ENCODE data around the gene CENPM.

The CENPM gene

DNA sequence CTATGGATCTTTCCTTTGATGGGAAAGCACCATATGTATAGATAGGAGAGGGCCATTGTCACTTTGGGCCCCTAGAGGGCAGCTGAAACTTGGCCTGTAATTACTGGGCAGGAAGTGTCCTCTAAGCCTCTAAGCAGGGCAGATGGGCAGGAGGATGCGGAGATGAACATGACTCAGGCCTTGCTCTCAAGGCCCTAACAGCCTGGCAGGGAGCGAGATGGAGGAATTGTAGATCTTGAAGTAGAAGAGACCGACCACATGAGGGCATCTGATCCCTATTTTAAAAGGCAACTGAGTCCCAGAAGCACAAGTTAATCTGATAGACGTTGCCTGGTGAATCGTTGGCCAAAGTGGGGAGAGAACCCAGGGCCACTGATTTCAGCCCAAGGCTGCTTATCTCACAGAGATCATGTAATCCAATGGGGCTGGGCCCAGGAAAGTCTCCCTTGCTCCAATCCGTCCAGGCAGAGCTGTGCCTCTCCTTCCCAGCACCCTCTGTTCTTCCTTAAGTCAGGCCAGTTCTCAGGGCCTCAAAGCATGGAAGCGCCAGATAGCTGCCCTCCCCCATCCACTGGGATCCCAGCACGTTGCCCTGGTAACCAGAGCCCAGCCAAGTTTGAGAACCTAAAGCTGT, 19.8 kb upstream of the CENPM start:
- H3K4me2 ChIP-seq (ENCODE audit: insufficient read depth, low read length): no peak overlapping the region
- no peaks in the 10 kb centered on the region for H3K9me3 ChIP-seq (ENCODE audit: insufficient read depth, low read length, severe bottlenecking)
- H3K9ac ChIP-seq (ENCODE audit: low read depth, low read length): no peak overlapping the region
- H3K79me2 ChIP-seq (ENCODE audit: insufficient read depth, low read length): no peaks in the 10 kb centered on the region
- no peaks in the 10 kb centered on the region for H3K36me3 ChIP-seq (ENCODE audit: insufficient read depth, low read length)
- DNase-seq: peak; percentile 43
- no peak overlapping the region for H3K27ac ChIP-seq (ENCODE audit: low read length)
- H3K4me1 ChIP-seq (ENCODE audit: insufficient read depth, low read length): no peaks in the 10 kb centered on the region
- no peak overlapping the region for H2AFZ ChIP-seq (ENCODE audit: low read depth, low read length)
- H3K27me3 ChIP-seq (ENCODE audit: insufficient read depth, low read length, poor library complexity): no peaks in the 10 kb centered on the region
- ATAC-seq (ENCODE audit: insufficient read depth, low read depth): peak; percentile 71
- TF ChIP-seq CTCF (IDR thresholded peaks at IDR 0.05; ENCODE audit: borderline replicate concordance, extremely low read depth, low read length, poor library complexity, severe bottlenecking) (peak; percentile 63), EZH2 (IDR thresholded peaks at IDR 0.05; ENCODE audit: borderline replicate concordance, low read depth, low read length, severe bottlenecking) (no peak)
- H4K20me1 ChIP-seq (ENCODE audit: insufficient read depth, low read length): peaks cover 2% of the 10 kb centered on the region; the same call in 1 of the 2 replicates
- H3K4me3 ChIP-seq (ENCODE audit: low read depth in 1 of 2, low read length in 2 of 2): no peak overlapping the region

- no peaks in the 10 kb centered on the region for H3K4me1 ChIP-seq (ENCODE audit: insufficient read depth, low read length)
- no peak overlapping the region for H3K4me2 ChIP-seq (ENCODE audit: insufficient read depth, low read length)
- no peak overlapping the region for H3K9ac ChIP-seq (ENCODE audit: low read depth, low read length)
- TF ChIP-seq EZH2 (IDR thresholded peaks at IDR 0.05; ENCODE audit: borderline replicate concordance, low read depth, low read length, severe bottlenecking) (no peak), CTCF (IDR thresholded peaks at IDR 0.05; ENCODE audit: borderline replicate concordance, extremely low read depth, low read length, poor library complexity, severe bottlenecking) (no peak)
- no peak for ATAC-seq (ENCODE audit: insufficient read depth, low read depth)
- H3K36me3 ChIP-seq (ENCODE audit: insufficient read depth, low read length): no peaks in the 10 kb centered on the region
- H4K20me1 ChIP-seq (ENCODE audit: insufficient read depth, low read length): no peaks in the 10 kb centered on the region
- DNase-seq: no peak
- H3K79me2 ChIP-seq (ENCODE audit: insufficient read depth, low read length): no peaks in the 10 kb centered on the region
- H3K27me3 ChIP-seq (ENCODE audit: insufficient read depth, low read length, poor library complexity): no peaks in the 10 kb centered on the region
- no peak overlapping the region for H3K4me3 ChIP-seq (ENCODE audit: low read depth in 1 of 2, low read length in 2 of 2)
- no peak overlapping the region for H3K27ac ChIP-seq (ENCODE audit: low read length)
- no peak overlapping the region for H2AFZ ChIP-seq (ENCODE audit: low read depth, low read length)
- H3K9me3 ChIP-seq (ENCODE audit: insufficient read depth, low read length, severe bottlenecking): no peaks in the 10 kb centered on the region
Observed at GRCh38 chr22:41966225-41966606, 19.3 kb upstream of the CENPM start.

DNA sequence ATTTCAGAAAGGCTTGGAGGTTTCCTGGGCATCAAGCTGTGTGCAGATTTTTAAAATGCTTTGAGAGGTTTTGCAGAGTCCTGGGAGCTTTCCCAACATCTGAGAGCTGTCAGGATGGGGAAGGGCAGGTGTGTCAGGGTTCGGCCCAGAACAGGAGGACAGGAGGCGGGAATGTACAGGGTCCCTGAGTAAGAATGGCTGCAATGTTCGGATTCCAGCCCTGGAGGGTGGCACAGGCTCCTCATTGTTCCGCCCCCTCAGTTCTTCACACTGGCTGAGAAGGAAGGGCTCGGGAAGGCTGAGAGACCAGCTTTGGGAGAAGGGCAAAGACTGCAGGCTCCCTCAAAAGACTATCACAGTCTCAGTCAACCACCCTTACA, 17.1 kb upstream of the CENPM start:
- Histone ChIP-seq H3K9ac (ENCODE audit: low read depth, low read length) (no peak overlapping the region), H3K36me3 (ENCODE audit: insufficient read depth, low read length) (no peaks in the 10 kb centered on the region), H3K27me3 (ENCODE audit: insufficient read depth, low read length, poor library complexity) (no peaks in the 10 kb centered on the region), H3K4me1 (ENCODE audit: insufficient read depth, low read length) (0 out of 2 replicates have a peak, but pooled peaks cover 5% of the 10 kb centered on the region), H2AFZ (ENCODE audit: low read depth, low read length) (no peak overlapping the region), H3K79me2 (ENCODE audit: insufficient read depth, low read length) (no peaks in the 10 kb centered on the region), H4K20me1 (ENCODE audit: insufficient read depth, low read length) (no peaks in the 10 kb centered on the region), H3K4me3 (ENCODE audit: low read depth in 1 of 2, low read length in 2 of 2) (no peak overlapping the region), H3K9me3 (ENCODE audit: insufficient read depth, low read length, severe bottlenecking) (no peaks in the 10 kb centered on the region), H3K27ac (ENCODE audit: low read length) (no peak overlapping the region), H3K4me2 (ENCODE audit: insufficient read depth, low read length) (no peak overlapping the region)
- DNase-seq (no peak), ATAC-seq (ENCODE audit: insufficient read depth, low read depth) (no peak)
- TF ChIP-seq CTCF (IDR thresholded peaks at IDR 0.05; ENCODE audit: borderline replicate concordance, extremely low read depth, low read length, poor library complexity, severe bottlenecking) (no peak), EZH2 (IDR thresholded peaks at IDR 0.05; ENCODE audit: borderline replicate concordance, low read depth, low read length, severe bottlenecking) (no peak)
